WTC11 (cell line): ENCODE data around the gene XRCC4. TPM values are rescaled to one million over a fixed set of nuclear protein-coding genes. Genes with fewer than 3 reads are reported as not detected.

Experiments used
- ATAC-seq: fragments of 200-7000 bp; cut with Tn5 transposase; 2 replicates; pipeline ENCODE4 v1.10.0; 2021; ENCODE audit warnings: mild to moderate bottlenecking, moderate library complexity
- CTCF ChIA-PET: fragments of 300-600 bp; sonication (Branson Sonifier 250); formaldehyde crosslinking; loops from one replicate; lab custom pipeline; 2021; ENCODE audit warnings: antibody characterized with exemption; lab: Charles Lee
- POLR2A ChIA-PET: fragments of 350-600 bp; sonication (Branson Sonifier 250); formaldehyde crosslinking; loops from one replicate; lab custom pipeline; 2021; ENCODE audit warnings: antibody characterized with exemption; lab: Charles Lee
- DNase-seq: peaks from one replicate; pipeline ENCODE4 v3.0.0; 2021; ENCODE audit warnings: low spot score
- H3K27ac Mint-ChIP-seq: 2 replicates; pipeline ENCODE4 v1.8.0; 2021; ENCODE audit warnings: mixed read lengths
- H3K27me3 Mint-ChIP-seq: 2 replicates; pipeline ENCODE4 v1.8.0; 2021; ENCODE audit warnings: low read depth, mild to moderate bottlenecking, moderate library complexity, mixed read lengths
- H3K36me3 Mint-ChIP-seq: 2 replicates; pipeline ENCODE4 v1.8.0; 2021; ENCODE audit warnings: mixed read lengths
- H3K4me1 Mint-ChIP-seq: 2 replicates; pipeline ENCODE4 v1.8.0; 2022; ENCODE audit warnings: mixed read lengths
- H3K4me3 Mint-ChIP-seq: 2 replicates; pipeline ENCODE4 v1.8.0; 2021; ENCODE audit warnings: mild to moderate bottlenecking, moderate library complexity, mixed read lengths
- H3K9me3 Mint-ChIP-seq: 2 replicates; pipeline ENCODE4 v1.8.0; 2021; ENCODE audit warnings: mixed read lengths
- ATF1 ChIP-seq: sonication (generic); formaldehyde crosslinking; IDR thresholded peaks from 2 replicates; pipeline ENCODE4 v1.8.1; 2023; ENCODE audit warnings: mild to moderate bottlenecking, moderate library complexity, missing genetic modification reagents
- GRHL2 ChIP-seq: fragments of 250-450 bp; sonication (Bioruptor Pico); IDR thresholded peaks from 2 replicates; pipeline ENCODE4 v1.8.0; 2022; ENCODE audit warnings: mild to moderate bottlenecking, moderate library complexity; ENCODE audit not compliant: insufficient replicate concordance, severe bottlenecking
- JUN ChIP-seq: sonication (generic); formaldehyde crosslinking; IDR thresholded peaks from 2 replicates; pipeline ENCODE4 v1.8.0; 2023; ENCODE audit warnings: mild to moderate bottlenecking, missing genetic modification reagents
- MXD4 ChIP-seq: fragments of 250-450 bp; sonication (Bioruptor Pico); IDR thresholded peaks from 2 replicates; pipeline ENCODE4 v1.8.0; 2021; ENCODE audit warnings: mild to moderate bottlenecking, moderate library complexity, borderline replicate concordance
- NFATC4 ChIP-seq: fragments of 250-450 bp; sonication (Bioruptor Pico); IDR thresholded peaks from 2 replicates; pipeline ENCODE4 v1.9.0; 2021; ENCODE audit warnings: mild to moderate bottlenecking
- NFE2L1 ChIP-seq: sonication (generic); formaldehyde crosslinking; IDR thresholded peaks from 2 replicates; pipeline ENCODE4 v1.8.1; 2023; ENCODE audit warnings: missing genetic modification reagents
- RELA ChIP-seq: sonication (generic); formaldehyde crosslinking; IDR thresholded peaks from 2 replicates; pipeline ENCODE4 v1.8.1; 2022; ENCODE audit warnings: missing genetic modification reagents, mild to moderate bottlenecking, borderline replicate concordance
- SMAD3 ChIP-seq: sonication (generic); formaldehyde crosslinking; IDR thresholded peaks from 2 replicates; pipeline ENCODE4 v1.8.0; 2022; ENCODE audit warnings: missing genetic modification reagents, mild to moderate bottlenecking, borderline replicate concordance
- SOX15 ChIP-seq: fragments of 250-450 bp; sonication (Bioruptor Pico); IDR thresholded peaks from 2 replicates; pipeline ENCODE4 v1.9.0; 2021; ENCODE audit warnings: mild to moderate bottlenecking
- TEAD1 ChIP-seq: sonication (generic); formaldehyde crosslinking; IDR thresholded peaks from 2 replicates; pipeline ENCODE4 v1.8.0; 2022; ENCODE audit warnings: mild to moderate bottlenecking, missing genetic modification reagents
- ZNF138 ChIP-seq: sonication (generic); formaldehyde crosslinking; conservative IDR thresholded peaks from 2 replicates; pipeline ENCODE4 v1.8.1; 2022; ENCODE audit warnings: mild to moderate bottlenecking, moderate library complexity, missing genetic modification reagents
- ZNF396 ChIP-seq: fragments of 250-450 bp; sonication (Bioruptor Pico); IDR thresholded peaks from 2 replicates; pipeline ENCODE4 v1.8.0; 2021; ENCODE audit warnings: mild to moderate bottlenecking, moderate library complexity, borderline replicate concordance
- ZNF416 ChIP-seq: fragments of 250-450 bp; sonication (Bioruptor Pico); IDR thresholded peaks from 2 replicates; pipeline ENCODE4 v1.9.0; 2021; ENCODE audit warnings: mild to moderate bottlenecking, inconsistent platforms
- total RNA-seq: library from RNA; stranded (reverse); gene quantifications from 3 replicates; pipeline ENCODE4 v1.2.3, GENCODE V29; 2021
- TF ChIP-seq, protein P1 (sequence below): sonication (generic); formaldehyde crosslinking; IDR thresholded peaks from 2 replicates; pipeline ENCODE4 v1.8.0; 2022; ENCODE audit warnings: mild to moderate bottlenecking, missing genetic modification reagents
- TF ChIP-seq, protein P2 (sequence below): sonication (generic); formaldehyde crosslinking; IDR thresholded peaks from 2 replicates; pipeline ENCODE4 v1.8.0; 2022; ENCODE audit warnings: mild to moderate bottlenecking, missing genetic modification reagents
- TF ChIP-seq, protein P3 (sequence below): sonication (generic); formaldehyde crosslinking; IDR thresholded peaks from 2 replicates; pipeline ENCODE4 v1.8.0; 2022; ENCODE audit warnings: missing genetic modification reagents
- TF ChIP-seq, protein P4 (sequence below): sonication (generic); formaldehyde crosslinking; IDR thresholded peaks from 2 replicates; pipeline ENCODE4 v1.8.1; 2023; ENCODE audit warnings: mild to moderate bottlenecking, missing genetic modification reagents, borderline replicate concordance
- TF ChIP-seq, protein P5 (sequence below): sonication (generic); formaldehyde crosslinking; conservative IDR thresholded peaks from 2 replicates; pipeline ENCODE4 v1.8.1; 2022; ENCODE audit warnings: mild to moderate bottlenecking, missing genetic modification reagents
- TF ChIP-seq, protein P6 (sequence below): sonication (generic); formaldehyde crosslinking; IDR thresholded peaks from 2 replicates; pipeline ENCODE4 v1.8.1; 2022; ENCODE audit warnings: low read depth, missing genetic modification reagents, borderline replicate concordance

XRCC4 gene
- total RNA-seq, 1 experiment from 2014 or later: 13.5 TPM

DNA sequence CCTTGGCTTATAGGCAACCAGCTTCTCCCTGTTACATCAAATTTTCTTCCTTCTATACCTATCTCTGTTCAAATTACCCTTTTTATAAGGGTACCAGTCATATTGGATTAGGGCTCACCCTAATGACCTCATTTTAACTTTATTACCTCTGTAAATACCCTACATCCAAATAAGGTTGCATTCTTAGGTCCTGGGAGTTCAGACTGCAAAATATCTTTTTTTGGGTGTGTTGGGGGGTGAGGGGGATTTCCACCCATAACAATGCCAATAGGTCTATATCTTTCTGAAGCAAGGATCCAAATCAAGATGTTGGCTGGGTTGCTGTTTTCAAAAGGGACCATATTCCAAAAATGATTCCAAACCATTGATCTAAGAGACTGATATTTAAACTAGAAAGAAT is 141.7 kb downstream of the XRCC4 start (continued):
- TF ChIP-seq, protein P1, sequence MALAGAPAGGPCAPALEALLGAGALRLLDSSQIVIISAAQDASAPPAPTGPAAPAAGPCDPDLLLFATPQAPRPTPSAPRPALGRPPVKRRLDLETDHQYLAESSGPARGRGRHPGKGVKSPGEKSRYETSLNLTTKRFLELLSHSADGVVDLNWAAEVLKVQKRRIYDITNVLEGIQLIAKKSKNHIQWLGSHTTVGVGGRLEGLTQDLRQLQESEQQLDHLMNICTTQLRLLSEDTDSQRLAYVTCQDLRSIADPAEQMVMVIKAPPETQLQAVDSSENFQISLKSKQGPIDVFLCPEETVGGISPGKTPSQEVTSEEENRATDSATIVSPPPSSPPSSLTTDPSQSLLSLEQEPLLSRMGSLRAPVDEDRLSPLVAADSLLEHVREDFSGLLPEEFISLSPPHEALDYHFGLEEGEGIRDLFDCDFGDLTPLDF (CRISPR knock-in tag): no peak
- TF ChIP-seq ZNF138: no peak
- TF ChIP-seq NFE2L1 (CRISPR knock-in tag): no peak
- TF ChIP-seq ZNF396 (CRISPR knock-in tag): no peak

DNA sequence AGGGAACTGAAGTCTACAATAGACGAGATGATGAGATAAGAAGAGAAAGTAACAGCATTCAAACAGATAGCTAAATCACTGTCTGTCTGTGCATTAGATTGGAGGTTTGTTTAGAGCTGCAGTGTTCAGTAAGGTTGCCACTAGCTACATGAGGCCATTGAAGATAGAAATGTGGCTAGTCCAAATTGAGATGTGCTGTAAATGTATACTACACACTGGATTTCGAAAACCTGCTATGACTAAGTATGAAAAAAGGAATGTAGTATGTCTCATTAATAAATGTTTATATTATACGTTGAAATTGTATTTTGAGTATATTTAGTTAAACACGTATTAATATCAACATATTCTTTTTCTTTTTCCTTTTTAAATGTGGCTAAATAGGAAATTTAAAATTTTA is 142.1 kb downstream of the XRCC4 start:
- DNase-seq (no peak), ATAC-seq (no peak)
- peaks cover 6% of the 10 kb centered on the region; the same call in 1 of the 2 replicates for H3K9me3 Mint-ChIP-seq
- H3K4me1 Mint-ChIP-seq: peaks cover 10% of the 10 kb centered on the region
- H3K27ac Mint-ChIP-seq: no peak overlapping the region
- TF ChIP-seq NFATC4 (no peak), SMAD3 (no peak), MXD4 (CRISPR knock-in tag) (no peak), ATF1 (no peak)
- TF ChIP-seq, protein P2, sequence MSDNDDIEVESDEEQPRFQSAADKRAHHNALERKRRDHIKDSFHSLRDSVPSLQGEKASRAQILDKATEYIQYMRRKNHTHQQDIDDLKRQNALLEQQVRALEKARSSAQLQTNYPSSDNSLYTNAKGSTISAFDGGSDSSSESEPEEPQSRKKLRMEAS: no peak
- TF ChIP-seq, protein P3, sequence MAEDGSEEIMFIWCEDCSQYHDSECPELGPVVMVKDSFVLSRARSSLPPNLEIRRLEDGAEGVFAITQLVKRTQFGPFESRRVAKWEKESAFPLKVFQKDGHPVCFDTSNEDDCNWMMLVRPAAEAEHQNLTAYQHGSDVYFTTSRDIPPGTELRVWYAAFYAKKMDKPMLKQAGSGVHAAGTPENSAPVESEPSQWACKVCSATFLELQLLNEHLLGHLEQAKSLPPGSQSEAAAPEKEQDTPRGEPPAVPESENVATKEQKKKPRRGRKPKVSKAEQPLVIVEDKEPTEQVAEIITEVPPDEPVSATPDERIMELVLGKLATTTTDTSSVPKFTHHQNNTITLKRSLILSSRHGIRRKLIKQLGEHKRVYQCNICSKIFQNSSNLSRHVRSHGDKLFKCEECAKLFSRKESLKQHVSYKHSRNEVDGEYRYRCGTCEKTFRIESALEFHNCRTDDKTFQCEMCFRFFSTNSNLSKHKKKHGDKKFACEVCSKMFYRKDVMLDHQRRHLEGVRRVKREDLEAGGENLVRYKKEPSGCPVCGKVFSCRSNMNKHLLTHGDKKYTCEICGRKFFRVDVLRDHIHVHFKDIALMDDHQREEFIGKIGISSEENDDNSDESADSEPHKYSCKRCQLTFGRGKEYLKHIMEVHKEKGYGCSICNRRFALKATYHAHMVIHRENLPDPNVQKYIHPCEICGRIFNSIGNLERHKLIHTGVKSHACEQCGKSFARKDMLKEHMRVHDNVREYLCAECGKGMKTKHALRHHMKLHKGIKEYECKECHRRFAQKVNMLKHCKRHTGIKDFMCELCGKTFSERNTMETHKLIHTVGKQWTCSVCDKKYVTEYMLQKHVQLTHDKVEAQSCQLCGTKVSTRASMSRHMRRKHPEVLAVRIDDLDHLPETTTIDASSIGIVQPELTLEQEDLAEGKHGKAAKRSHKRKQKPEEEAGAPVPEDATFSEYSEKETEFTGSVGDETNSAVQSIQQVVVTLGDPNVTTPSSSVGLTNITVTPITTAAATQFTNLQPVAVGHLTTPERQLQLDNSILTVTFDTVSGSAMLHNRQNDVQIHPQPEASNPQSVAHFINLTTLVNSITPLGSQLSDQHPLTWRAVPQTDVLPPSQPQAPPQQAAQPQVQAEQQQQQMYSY (CRISPR knock-in tag): no peak
- TF ChIP-seq, protein P4, sequence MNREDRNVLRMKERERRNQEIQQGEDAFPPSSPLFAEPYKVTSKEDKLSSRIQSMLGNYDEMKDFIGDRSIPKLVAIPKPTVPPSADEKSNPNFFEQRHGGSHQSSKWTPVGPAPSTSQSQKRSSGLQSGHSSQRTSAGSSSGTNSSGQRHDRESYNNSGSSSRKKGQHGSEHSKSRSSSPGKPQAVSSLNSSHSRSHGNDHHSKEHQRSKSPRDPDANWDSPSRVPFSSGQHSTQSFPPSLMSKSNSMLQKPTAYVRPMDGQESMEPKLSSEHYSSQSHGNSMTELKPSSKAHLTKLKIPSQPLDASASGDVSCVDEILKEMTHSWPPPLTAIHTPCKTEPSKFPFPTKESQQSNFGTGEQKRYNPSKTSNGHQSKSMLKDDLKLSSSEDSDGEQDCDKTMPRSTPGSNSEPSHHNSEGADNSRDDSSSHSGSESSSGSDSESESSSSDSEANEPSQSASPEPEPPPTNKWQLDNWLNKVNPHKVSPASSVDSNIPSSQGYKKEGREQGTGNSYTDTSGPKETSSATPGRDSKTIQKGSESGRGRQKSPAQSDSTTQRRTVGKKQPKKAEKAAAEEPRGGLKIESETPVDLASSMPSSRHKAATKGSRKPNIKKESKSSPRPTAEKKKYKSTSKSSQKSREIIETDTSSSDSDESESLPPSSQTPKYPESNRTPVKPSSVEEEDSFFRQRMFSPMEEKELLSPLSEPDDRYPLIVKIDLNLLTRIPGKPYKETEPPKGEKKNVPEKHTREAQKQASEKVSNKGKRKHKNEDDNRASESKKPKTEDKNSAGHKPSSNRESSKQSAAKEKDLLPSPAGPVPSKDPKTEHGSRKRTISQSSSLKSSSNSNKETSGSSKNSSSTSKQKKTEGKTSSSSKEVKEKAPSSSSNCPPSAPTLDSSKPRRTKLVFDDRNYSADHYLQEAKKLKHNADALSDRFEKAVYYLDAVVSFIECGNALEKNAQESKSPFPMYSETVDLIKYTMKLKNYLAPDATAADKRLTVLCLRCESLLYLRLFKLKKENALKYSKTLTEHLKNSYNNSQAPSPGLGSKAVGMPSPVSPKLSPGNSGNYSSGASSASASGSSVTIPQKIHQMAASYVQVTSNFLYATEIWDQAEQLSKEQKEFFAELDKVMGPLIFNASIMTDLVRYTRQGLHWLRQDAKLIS (CRISPR knock-in tag): no peak
- H3K27me3 Mint-ChIP-seq: no peaks in the 10 kb centered on the region
- ChIA-PET CTCF (no interaction called here), POLR2A (no interaction called here)
- H3K4me3 Mint-ChIP-seq: no peak overlapping the region
- H3K36me3 Mint-ChIP-seq: no peaks in the 10 kb centered on the region

DNA sequence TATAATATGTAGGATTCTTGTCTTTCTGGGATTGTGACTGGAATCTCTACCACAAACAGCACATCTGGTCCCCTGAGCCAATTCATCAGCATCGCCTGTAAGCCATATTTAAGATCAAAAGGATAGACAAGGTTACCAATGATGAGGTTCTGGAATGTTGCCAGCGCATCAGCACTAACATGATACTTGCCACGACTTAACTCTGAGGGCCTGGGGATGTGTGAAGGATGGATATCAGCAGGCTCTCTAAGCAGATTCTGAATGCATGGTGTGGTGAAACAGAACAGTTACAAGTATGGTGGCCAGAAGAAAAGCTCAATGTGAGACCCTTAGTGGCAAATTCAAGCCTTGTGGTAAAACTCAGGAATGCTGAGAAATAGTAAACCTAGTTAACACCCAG is 143.0 kb downstream of the XRCC4 start:
- ATAC-seq (no peak), DNase-seq (no peak)
- Mint-ChIP-seq H3K9me3 (peaks cover 6% of the 10 kb centered on the region; the same call in 1 of the 2 replicates), H3K4me3 (no peak overlapping the region), H3K4me1 (peaks cover 17% of the 10 kb centered on the region), H3K27ac (no peak overlapping the region), H3K27me3 (no peaks in the 10 kb centered on the region), H3K36me3 (no peaks in the 10 kb centered on the region)
- ChIA-PET CTCF (no interaction called here), POLR2A (no interaction called here)
- TF ChIP-seq, protein P3 (CRISPR knock-in tag): no peak
- no peak for TF ChIP-seq TEAD1 (CRISPR knock-in tag)
- no peak for TF ChIP-seq ZNF416 (CRISPR knock-in tag)
- no peak for TF ChIP-seq NFATC4
- TF ChIP-seq RELA (CRISPR knock-in tag): no peak
- no peak for TF ChIP-seq JUN (CRISPR knock-in tag)
- TF ChIP-seq SOX15 (CRISPR knock-in tag): no peak
- TF ChIP-seq, protein P5, sequence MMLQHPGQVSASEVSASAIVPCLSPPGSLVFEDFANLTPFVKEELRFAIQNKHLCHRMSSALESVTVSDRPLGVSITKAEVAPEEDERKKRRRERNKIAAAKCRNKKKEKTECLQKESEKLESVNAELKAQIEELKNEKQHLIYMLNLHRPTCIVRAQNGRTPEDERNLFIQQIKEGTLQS (CRISPR knock-in tag): no peak
- no peak for TF ChIP-seq GRHL2
- TF ChIP-seq, protein P6, sequence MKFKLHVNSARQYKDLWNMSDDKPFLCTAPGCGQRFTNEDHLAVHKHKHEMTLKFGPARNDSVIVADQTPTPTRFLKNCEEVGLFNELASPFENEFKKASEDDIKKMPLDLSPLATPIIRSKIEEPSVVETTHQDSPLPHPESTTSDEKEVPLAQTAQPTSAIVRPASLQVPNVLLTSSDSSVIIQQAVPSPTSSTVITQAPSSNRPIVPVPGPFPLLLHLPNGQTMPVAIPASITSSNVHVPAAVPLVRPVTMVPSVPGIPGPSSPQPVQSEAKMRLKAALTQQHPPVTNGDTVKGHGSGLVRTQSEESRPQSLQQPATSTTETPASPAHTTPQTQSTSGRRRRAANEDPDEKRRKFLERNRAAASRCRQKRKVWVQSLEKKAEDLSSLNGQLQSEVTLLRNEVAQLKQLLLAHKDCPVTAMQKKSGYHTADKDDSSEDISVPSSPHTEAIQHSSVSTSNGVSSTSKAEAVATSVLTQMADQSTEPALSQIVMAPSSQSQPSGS (CRISPR knock-in tag): no peak
- TF ChIP-seq, protein P2: no peak
- TF ChIP-seq ZNF138: no peak
- no peak for TF ChIP-seq NFE2L1 (CRISPR knock-in tag)
